HG03520 (cell line): ENCODE data around the gene TREML4.
"Not testable (repeated sequence)": the region's sequence is repeated elsewhere in the genome, so short reads cannot be mapped to it uniquely, and the experiment has no call there.

Experiments used
- ATAC-seq: cut with Tn5 transposase; IDR thresholded peaks from one replicate; pipeline ENCODE4 v1.9.1; 2021; ENCODE audit warnings: mild to moderate bottlenecking, moderate library complexity; ENCODE audit not compliant: unreplicated experiment

TREML4 gene

GRCh38 chr6:41201764-41202173 is 26.4 kb upstream of the TREML4 start:
- ATAC-seq, result no peak

GRCh38 chr6:41204156-41204555 is 24.0 kb upstream of the TREML4 start:
- ATAC-seq, result no peak

DNA sequence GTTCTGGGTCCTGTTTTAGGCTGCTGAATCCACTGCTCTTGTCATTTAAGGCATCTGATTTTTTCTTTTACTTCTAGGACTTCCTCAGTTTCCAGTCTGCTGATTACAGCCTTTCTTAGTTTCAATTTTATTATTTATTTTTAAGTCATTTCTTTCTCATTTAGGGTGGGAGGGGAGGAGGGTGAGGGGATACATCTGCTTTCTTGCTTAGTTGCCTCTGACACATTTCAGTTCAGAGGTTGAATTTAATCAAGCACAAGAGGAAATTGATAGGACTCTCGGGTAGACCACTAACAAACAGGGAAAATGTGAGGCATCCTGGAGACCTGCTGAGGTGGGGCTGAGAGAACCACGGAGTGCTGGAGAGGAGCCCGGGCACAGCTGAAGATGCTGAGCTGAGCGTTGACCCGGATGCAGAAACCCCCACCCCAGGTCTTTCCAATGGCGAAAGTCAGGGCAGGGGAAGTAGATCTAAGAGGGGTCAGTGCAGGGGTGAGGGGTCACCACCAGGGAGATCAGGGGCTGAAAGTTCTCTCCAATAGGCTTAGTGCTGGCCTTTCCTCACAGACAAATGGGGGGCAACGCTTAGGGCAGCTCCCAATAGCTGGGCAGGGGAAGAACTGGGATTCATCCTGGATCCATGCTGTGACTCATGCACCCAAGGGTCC is 19.6 kb upstream of the TREML4 start:
- no peak for ATAC-seq

DNA sequence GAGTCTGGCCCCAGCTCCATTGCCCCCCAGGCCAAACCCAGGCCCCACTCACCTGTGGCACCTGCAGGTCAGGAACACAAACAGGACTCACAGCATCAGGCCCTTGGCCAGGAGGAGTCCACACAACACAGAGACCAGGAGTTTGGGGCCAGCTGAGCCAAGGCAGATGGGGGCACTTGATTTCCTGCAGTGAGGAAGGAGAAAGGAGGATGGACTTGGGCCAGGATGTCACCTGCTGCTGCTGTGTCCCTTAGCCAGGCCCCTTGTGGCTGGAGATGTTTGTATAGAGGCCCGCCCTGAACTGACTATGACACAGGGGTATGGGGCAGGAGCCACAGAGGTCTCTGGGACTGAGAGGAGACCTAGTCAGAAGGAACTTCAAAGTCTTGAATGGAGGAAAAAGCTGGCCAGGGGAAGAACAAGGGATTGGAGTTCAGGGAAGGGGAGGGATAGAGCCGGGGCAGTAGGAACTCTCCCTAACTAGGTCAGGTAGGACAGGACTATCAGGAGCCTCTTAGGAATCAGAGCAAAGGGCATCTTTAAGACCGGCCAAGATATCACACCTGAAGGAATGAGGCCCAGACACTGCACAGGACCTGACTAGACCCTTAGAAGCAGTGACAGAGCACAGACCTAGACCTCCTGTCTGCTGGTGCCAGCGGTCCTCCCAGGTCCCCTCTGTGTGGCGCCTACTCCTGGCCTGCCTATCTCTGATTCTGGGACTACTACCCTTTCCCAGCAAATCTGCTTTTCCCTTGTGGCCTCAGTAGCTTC is 18.4 kb upstream of the TREML4 start:
- no peak for ATAC-seq

- ATAC-seq, result no peak
These were observed 13.4 kb upstream of the TREML4 start for GRCh38 chr6:41214559-41215238.

DNA sequence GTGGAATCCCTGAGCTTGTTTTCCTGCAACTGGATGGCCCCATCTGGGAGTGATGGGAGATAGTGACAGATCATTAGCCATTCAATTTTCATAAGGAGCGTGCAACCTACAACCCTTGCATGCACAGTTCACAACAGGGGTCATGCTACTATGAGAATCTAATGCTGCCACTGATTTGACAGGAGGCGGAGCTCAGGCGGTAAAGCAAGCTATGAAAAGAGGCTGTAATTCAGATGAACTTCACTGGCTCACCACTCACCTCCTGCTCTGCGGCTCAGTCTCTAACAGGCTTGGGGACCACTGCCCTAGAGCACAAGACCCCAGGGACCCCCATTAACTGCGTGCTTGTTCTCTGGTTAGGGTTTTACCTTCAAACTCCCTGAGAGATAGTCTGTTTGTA is 12.4 kb upstream of the TREML4 start:
- no peak for ATAC-seq

DNA sequence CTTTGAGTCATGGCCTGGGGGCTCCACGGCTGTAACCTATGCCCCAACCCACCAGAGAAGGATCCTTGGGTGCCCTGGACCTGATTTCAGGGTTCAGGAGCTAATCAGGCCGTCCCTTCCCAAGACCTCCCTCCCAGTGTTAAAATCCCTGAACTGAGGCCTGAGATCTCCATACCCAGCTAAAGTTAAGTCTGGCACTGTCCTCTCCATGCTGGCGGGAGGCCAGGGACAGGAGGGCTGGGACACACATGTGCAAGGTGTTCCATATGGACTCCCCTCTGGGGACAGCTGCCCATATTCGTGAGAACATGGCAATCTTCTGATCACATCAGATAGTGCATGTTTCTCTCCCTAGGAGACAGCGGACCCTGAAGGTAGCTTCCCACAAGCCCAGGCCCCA is 11.5 kb upstream of the TREML4 start:
- no peak for ATAC-seq

- no peak for ATAC-seq
These were observed 6.1 kb upstream of the TREML4 start for GRCh38 chr6:41222045-41222444.

DNA sequence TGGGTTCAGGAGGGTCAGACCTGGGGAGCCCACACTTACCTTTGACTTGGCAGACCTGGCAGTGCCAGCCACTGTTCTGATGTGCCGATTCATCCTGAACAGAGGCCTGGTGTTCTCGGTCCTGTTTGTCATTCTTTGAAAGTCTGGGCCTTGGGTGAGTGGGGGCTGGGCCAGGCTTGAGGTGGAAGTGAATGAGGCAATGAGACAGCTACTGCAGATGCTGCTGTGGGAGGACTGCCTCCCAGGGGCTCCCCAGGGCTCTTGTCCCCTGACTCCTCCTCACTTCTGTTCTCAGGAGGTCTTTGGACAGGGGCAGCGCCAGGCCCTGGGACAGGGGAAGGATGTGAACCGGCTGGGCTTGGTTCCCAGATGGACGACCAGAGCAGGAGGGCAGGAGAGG is 5.6 kb upstream of the TREML4 start:
- no peak for ATAC-seq

GRCh38 chr6:41224800-41225199 is 3.3 kb upstream of the TREML4 start:
- no peak for ATAC-seq

GRCh38 chr6:41226752-41227151 is 1.4 kb upstream of the TREML4 start:
- no peak for ATAC-seq

DNA sequence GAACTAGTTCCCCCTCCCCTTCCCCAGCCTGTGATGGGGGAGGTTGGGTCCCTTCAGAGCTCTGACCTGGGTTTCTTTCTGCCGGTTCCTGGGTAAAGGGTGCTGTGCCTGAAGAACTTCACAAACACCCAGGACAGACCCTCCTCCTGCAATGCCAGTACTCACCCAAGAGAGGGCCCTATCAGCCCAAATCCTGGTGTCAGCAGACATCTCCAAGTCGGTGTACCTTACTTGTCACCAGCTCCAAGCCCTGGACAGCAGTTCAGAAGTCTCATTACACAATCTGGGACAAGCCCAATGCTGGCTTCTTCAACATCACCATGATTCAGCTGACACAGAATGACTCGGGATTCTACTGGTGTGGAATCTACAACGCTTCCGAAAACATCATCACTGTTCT is 467 bp downstream of the TREML4 start:
- no peak for ATAC-seq

GRCh38 chr6:41229721-41230120 is 1.6 kb downstream of the TREML4 start:
- no peak for ATAC-seq

GRCh38 chr6:41231246-41231645 is 3.1 kb downstream of the TREML4 start:
- no peak for ATAC-seq

- ATAC-seq, result no peak
These were observed 4.5 kb downstream of the TREML4 start for GRCh38 chr6:41232667-41233066.

GRCh38 chr6:41236276-41236675 is 8.1 kb downstream of the TREML4 start:
- ATAC-seq, result no peak

GRCh38 chr6:41237128-41237527 is 9.0 kb downstream of the TREML4 start:
- ATAC-seq, result no peak

GRCh38 chr6:41239467-41240159 is 11.5 kb downstream of the TREML4 start:
- no peak for ATAC-seq

- ATAC-seq, result not testable (repeated sequence)
These were observed 18.4 kb downstream of the TREML4 start for GRCh38 chr6:41246529-41246928.

GRCh38 chr6:41247288-41247865 is 19.2 kb downstream of the TREML4 start:
- no peak for ATAC-seq
